ENCODE data around the gene SGCA.

DNA sequence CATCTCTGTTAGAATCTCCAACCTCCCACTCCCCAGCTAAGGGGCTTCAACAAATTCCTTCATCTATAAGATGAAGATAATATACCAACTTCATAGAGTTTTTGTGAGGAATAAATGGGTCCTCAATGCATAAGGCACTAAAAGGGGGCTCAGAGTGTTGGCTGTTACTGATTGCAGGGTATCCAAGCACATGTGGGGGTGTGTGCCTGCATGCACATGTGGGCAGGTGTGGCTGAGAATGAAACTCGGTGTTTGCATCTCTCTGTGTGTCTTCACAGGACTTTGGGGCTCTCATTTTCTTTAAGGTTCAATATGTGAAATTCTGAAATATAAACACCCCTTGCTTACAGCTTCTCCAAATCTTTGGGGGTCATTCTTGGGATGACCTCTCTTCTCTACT is 11.2 kb upstream of the SGCA start:
- TF ChIP-seq, protein P1, sequence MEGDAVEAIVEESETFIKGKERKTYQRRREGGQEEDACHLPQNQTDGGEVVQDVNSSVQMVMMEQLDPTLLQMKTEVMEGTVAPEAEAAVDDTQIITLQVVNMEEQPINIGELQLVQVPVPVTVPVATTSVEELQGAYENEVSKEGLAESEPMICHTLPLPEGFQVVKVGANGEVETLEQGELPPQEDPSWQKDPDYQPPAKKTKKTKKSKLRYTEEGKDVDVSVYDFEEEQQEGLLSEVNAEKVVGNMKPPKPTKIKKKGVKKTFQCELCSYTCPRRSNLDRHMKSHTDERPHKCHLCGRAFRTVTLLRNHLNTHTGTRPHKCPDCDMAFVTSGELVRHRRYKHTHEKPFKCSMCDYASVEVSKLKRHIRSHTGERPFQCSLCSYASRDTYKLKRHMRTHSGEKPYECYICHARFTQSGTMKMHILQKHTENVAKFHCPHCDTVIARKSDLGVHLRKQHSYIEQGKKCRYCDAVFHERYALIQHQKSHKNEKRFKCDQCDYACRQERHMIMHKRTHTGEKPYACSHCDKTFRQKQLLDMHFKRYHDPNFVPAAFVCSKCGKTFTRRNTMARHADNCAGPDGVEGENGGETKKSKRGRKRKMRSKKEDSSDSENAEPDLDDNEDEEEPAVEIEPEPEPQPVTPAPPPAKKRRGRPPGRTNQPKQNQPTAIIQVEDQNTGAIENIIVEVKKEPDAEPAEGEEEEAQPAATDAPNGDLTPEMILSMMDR (IDR thresholded peaks at IDR 0.05) = no peak
- no peak for TF ChIP-seq POLR2A (IDR thresholded peaks at IDR 0.05)

Measured in testis (tissue), 2 donors.